Hepatocyte (in vitro differentiated cells): Measurements from ENCODE around the gene ARHGEF12.

Source experiments
- CTCF ChIP-seq: fragments of 200-600 bp; sonication (generic); IDR thresholded peaks from 2 replicates; pipeline ENCODE4 v1.5.1; 2016; ENCODE audit warnings: antibody characterized with exemption, mild to moderate bottlenecking; ENCODE audit not compliant: poor library complexity
- EZH2 ChIP-seq: fragments of 200-600 bp; sonication (generic); IDR thresholded peaks from 2 replicates; pipeline ENCODE4 v1.6.1; 2016; ENCODE audit warnings: antibody characterized with exemption, mild to moderate bottlenecking, borderline replicate concordance

GRCh38 chr11:120511820-120512738, 175.9 kb downstream of the ARHGEF12 start:
- TF ChIP-seq CTCF (no peak), EZH2 (no peak)
